Memory B cell (primary cell): ENCODE data around the gene RAB26.
A peak's percentile ranks its signal among the peaks of the same experiment; 100 is the strongest.

Experiments used
- ATAC-seq: fragments of 150-1000 bp; cut with Tn5 transposase; 2 replicates; pipeline ENCODE4 v1.10.0; 2021; ENCODE audit warnings: low read depth, mild to moderate bottlenecking, moderate library complexity
- DNase-seq, 2 donors: peaks; one replicate each; pipeline ENCODE4 v3.0.0; 2022; ENCODE audit warnings: low spot score in 2 of 2
- H3K27ac Mint-ChIP-seq: one replicate; pipeline ENCODE4 v1.8.0; 2022; ENCODE audit warnings: mild to moderate bottlenecking, moderate library complexity, mixed read lengths
- H3K27me3 Mint-ChIP-seq: one replicate; pipeline ENCODE4 v1.8.0; 2022; ENCODE audit warnings: mixed read lengths
- H3K36me3 Mint-ChIP-seq: one replicate; pipeline ENCODE4 v1.8.0; 2022; ENCODE audit warnings: mild to moderate bottlenecking, mixed read lengths
- H3K4me1 Mint-ChIP-seq: one replicate; pipeline ENCODE4 v1.8.0; 2022; ENCODE audit warnings: mixed read lengths
- H3K4me3 Mint-ChIP-seq: one replicate; pipeline ENCODE4 v1.8.0; 2022; ENCODE audit warnings: mild to moderate bottlenecking, moderate library complexity, mixed read lengths
- H3K9me3 Mint-ChIP-seq: one replicate; pipeline ENCODE4 v1.8.0; 2022; ENCODE audit warnings: mixed read lengths

RAB26 gene

GRCh38 chr16:2170080-2170479, 21.7 kb downstream of the RAB26 start:
- Mint-ChIP-seq H3K4me3 (no peak overlapping the region), H3K4me1 (no peaks in the 10 kb centered on the region), H3K27me3 (no peaks in the 10 kb centered on the region), H3K9me3 (no peaks in the 10 kb centered on the region), H3K36me3 (peaks cover 18% of the 10 kb centered on the region), H3K27ac (no peak overlapping the region)
- DNase-seq (no peak), ATAC-seq (no peak)

DNA sequence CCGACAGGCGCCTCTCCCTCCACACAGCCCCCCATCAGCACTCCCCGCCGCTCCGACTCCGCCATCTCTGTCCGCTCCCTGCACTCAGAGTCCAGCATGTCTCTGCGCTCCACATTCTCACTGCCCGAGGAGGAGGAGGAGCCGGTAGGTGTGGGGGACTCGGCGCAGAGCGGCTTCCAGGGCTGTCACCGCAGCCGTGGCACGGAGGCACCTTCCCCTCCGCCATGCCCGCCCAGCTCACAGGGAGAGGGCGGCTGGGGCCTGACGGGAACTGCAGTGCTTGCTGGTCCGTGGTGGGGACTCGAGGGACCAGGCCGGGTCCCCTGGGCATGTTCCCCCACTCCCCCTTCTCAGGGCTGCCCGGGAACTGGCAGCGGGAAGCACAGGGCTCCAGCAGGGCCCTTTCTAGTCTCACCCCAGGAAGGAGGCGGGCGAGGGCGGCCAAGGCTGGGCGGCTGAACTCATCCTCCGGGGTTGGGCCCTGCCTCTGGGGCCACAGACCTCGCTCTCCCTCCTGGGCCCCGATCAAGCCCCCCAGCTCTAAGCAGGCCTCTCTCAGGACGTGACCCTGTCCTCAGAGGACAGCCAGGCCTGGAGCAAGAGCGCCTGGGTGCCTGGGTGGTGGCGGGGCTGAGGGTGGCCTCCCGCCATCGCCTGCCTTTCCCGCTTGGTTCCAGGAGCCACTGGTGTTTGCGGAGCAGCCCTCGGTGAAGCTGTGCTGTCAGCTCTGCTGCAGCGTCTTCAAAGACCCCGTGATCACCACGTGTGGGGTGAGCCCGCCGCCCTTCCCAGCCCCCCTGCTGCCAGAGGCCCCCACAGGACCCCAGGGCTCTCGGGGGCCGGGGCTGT, 22.4 kb downstream of the RAB26 start:
- H3K27me3 Mint-ChIP-seq: no peaks in the 10 kb centered on the region
- ATAC-seq: no peak
- H3K4me1 Mint-ChIP-seq: no peaks in the 10 kb centered on the region
- no peak overlapping the region for H3K4me3 Mint-ChIP-seq
- H3K27ac Mint-ChIP-seq: no peak overlapping the region
- H3K36me3 Mint-ChIP-seq: peaks cover 18% of the 10 kb centered on the region
- no peak for DNase-seq
- H3K9me3 Mint-ChIP-seq: no peaks in the 10 kb centered on the region

DNA sequence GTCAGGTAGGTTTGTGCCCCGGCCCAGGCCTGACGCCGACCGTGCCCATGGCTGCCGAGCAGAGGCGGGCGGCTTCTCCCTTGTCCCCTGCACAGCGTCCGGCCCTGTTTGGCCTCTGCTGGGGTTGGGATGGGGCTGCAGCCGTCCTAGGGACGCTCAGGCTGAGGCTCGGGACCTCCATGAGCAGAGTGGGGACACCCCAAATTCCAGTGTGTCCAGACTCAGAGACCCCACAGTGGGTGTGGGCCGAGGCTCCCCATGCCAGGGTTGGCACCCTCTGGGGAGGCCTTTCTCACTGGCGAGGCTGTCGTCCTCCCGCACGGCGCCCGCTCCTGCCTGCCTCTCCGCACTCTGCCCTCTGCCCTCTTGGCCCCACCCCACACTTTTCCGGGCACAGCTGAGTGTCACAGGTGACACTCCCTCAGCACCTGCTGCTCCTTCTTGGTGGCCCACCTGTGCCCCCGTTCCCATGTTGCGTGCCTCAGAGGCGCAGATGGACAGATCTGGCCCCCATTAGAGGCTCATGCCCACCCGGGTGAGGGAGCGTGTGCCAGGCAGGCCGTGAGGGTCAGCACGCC, 23.3 kb downstream of the RAB26 start:
- Mint-ChIP-seq H3K27me3 (no peaks in the 10 kb centered on the region), H3K27ac (no peak overlapping the region), H3K36me3 (peaks cover 14% of the 10 kb centered on the region), H3K4me3 (no peak overlapping the region), H3K4me1 (no peaks in the 10 kb centered on the region), H3K9me3 (no peaks in the 10 kb centered on the region)
- ATAC-seq (no peak), DNase-seq (no peak)

DNA sequence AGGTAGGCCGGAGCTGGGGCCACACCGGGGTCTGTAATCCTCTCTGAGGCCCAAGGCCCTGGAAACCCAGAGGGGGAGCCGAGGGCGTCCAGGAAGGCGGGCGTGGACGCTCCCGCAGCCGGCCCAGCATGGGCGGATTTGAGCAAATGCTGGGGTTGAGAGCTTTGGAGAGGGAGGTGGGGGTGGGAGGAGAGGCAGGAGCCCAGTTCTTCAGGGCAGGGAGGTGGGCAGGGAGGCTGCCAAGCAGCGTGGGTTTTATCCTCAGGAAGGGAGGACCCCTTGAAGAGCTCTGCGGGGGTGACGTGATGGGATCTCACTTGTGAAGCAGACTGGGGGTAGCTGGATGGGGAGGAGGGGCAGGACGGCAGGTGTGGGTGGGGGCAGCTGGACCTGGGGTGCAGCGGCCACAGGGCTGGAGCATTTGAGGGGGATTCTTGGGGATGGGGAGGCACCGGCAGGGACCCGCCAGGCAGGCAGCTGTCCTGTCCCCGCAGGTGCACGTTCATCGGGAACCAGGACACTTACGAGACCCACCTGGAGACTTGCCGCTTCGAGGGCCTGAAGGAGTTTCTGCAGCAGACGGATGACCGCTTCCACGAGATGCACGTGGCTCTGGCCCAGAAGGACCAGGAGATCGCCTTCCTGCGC, 24.4 kb downstream of the RAB26 start:
- Mint-ChIP-seq H3K27ac (no peak overlapping the region), H3K4me3 (no peak overlapping the region), H3K4me1 (no peaks in the 10 kb centered on the region), H3K27me3 (no peaks in the 10 kb centered on the region), H3K9me3 (no peaks in the 10 kb centered on the region), H3K36me3 (peaks cover 14% of the 10 kb centered on the region)
- ATAC-seq: no peak
- no peak for DNase-seq

DNA sequence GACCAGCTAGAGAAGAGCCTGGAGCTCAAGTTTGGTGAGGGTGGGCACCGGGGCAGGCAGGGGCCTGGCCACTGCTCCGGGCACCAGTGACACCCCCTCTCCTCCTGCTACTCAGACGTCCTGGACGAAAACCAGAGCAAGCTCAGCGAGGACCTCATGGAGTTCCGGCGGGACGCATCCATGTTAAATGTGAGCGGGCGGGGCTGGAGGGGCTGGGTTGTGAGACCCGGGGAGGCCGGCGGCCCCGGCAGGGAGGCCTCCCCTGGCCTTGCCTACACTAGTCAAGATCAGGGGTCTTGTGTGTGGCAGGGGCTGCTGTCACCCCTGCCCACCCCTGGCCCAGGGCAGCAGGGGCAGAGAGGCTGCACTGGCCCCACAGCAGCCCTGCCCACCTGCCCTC, 24.9 kb downstream of the RAB26 start:
- H3K4me3 Mint-ChIP-seq: no peak overlapping the region
- H3K36me3 Mint-ChIP-seq: peaks cover 11% of the 10 kb centered on the region
- ATAC-seq (no peak), DNase-seq (no peak)
- no peaks in the 10 kb centered on the region for H3K9me3 Mint-ChIP-seq
- H3K4me1 Mint-ChIP-seq: no peaks in the 10 kb centered on the region
- no peaks in the 10 kb centered on the region for H3K27me3 Mint-ChIP-seq
- no peak overlapping the region for H3K27ac Mint-ChIP-seq

DNA sequence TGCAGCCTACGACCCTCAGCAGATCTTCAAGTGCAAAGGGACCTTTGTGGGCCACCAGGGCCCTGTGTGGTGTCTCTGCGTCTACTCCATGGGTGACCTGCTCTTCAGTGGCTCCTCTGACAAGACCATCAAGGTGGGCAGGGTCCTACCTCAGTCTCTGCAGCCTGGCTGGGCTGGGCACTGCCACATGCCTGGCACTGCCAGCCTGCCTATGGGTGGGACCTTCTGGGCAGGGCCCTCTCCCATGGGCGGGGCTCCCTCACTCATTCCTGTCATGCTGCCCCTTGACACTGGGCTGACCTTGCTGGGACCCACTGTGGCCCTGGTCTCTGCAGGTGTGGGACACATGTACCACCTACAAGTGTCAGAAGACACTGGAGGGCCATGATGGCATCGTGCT, 25.5 kb downstream of the RAB26 start:
- no peak overlapping the region for H3K27ac Mint-ChIP-seq
- no peaks in the 10 kb centered on the region for H3K9me3 Mint-ChIP-seq
- DNase-seq (no peak), ATAC-seq (no peak)
- H3K4me1 Mint-ChIP-seq: no peaks in the 10 kb centered on the region
- H3K36me3 Mint-ChIP-seq: peaks cover 11% of the 10 kb centered on the region
- H3K4me3 Mint-ChIP-seq: no peak overlapping the region
- no peaks in the 10 kb centered on the region for H3K27me3 Mint-ChIP-seq

GRCh38 chr16:2174396-2175131, 26.1 kb downstream of the RAB26 start:
- ATAC-seq: no peak
- H3K9me3 Mint-ChIP-seq: no peaks in the 10 kb centered on the region
- H3K4me1 Mint-ChIP-seq: no peaks in the 10 kb centered on the region
- H3K4me3 Mint-ChIP-seq: no peak overlapping the region
- peaks cover 11% of the 10 kb centered on the region for H3K36me3 Mint-ChIP-seq
- no peak for DNase-seq
- H3K27me3 Mint-ChIP-seq: no peaks in the 10 kb centered on the region
- no peak overlapping the region for H3K27ac Mint-ChIP-seq

DNA sequence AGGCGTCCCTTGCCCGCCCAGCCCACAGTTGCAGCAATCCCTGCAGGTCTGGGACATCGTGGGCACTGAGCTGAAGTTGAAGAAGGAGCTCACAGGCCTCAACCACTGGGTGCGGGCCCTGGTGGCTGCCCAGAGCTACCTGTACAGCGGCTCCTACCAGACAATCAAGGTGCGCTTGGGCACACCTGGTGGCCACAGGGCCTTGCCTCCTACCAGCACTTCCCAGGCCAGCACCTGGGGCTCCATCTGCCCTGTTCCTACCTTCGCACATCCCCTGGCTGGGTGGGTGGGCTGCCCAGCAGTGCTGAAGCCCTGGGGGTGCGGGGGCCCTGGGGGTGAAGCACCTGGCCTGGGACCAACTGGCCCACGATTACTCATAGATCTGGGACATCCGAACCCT, 27.0 kb downstream of the RAB26 start:
- Mint-ChIP-seq H3K36me3 (peaks cover 11% of the 10 kb centered on the region), H3K27me3 (no peaks in the 10 kb centered on the region), H3K9me3 (no peaks in the 10 kb centered on the region), H3K4me1 (no peaks in the 10 kb centered on the region), H3K27ac (no peak overlapping the region), H3K4me3 (no peak overlapping the region)
- ATAC-seq (no peak), DNase-seq (no peak)

GRCh38 chr16:2176047-2176446, 27.6 kb downstream of the RAB26 start:
- Mint-ChIP-seq H3K27ac (no peak overlapping the region), H3K36me3 (peaks cover 11% of the 10 kb centered on the region), H3K4me3 (no peak overlapping the region), H3K27me3 (no peaks in the 10 kb centered on the region), H3K4me1 (no peaks in the 10 kb centered on the region), H3K9me3 (no peaks in the 10 kb centered on the region)
- DNase-seq (no peak), ATAC-seq (no peak)

DNA sequence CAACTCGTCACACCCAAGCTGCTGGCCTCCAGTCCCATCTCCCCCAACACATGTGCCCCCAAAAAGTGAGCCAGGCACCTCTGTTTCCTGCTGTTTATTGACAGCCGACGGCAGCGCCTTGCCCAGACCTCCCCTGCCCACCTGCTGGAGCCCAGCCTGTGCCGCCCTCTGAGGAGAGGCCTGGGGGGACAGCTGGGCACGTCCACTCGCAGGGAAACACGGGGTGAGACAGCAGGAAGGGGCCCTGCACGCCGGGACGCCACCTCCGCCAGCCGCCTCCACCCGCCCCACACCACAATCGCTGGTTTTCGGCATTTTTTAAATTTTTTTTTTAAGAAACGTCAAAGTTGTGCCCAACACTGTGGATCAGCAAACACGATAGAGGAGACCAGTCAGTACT, 28.7 kb downstream of the RAB26 start:
- DNase-seq (no peak), ATAC-seq (no peak)
- Mint-ChIP-seq H3K9me3 (no peaks in the 10 kb centered on the region), H3K36me3 (peaks cover 11% of the 10 kb centered on the region), H3K4me1 (no peaks in the 10 kb centered on the region), H3K27me3 (no peaks in the 10 kb centered on the region), H3K27ac (no peak overlapping the region), H3K4me3 (no peak overlapping the region)

DNA sequence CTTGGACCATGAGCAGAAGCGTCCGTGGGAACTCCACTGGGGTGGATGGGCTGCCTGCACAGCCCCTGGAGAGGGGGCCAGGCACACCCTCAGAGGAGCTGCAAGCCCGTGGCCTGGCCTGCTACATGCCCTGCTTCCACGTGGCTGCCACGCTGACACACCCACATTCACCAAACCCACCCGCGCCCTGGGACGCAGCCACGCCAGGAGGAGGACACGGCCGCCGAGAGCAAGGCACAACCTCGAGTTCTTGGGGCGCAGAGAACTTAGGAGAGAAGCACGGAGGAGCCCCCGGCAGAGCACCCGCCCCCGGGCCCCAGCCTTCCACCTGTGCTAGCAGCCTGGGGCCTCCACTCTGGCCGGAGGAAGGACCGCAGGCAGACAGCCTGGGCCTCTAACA, 29.1 kb downstream of the RAB26 start:
- no peak overlapping the region for H3K4me3 Mint-ChIP-seq

DNA sequence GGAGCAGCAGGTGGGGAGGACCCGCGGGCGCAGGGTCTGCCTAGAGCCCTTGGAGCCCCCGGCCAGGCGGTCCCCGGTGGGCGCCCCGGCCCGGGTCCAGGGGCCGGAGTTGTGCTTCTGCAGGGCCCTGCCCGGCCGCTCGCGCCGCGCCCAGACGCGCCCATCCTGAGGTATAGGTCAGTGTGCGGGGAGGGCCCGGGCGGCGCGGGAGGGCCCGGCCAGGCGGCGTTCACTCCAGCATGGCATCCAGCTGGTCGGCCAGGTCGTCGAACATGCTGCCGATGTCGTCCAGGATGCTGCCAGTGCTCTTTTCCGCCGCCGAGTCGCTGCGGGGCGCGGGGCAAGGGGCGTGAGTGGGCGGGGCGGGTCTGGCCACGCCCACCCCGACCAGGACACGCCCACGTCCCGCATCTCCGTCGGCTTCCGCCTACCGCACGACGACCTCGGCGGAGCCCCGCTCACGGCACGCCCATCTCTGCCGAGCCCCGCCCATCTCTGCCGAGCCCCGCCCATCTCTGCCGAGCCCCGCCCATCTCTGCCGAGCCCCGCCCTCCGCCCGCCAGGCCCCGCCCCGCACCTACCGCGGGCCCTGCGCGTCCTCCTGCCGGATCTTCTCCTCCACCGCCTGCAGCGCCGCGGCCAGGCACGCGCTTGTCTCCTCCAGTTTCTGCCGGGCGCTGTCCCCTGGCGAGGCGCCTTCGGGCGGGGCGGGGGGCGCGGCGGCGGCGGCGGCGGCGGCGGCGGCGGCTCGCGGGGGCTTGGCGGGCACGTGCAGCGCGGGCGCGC, 30.1 kb downstream of the RAB26 start:
- Mint-ChIP-seq H3K4me1 (peaks cover 4% of the 10 kb centered on the region), H3K9me3 (no peaks in the 10 kb centered on the region), H3K4me3 (no peak overlapping the region), H3K27ac (no peak overlapping the region), H3K27me3 (no peaks in the 10 kb centered on the region), H3K36me3 (peaks cover 10% of the 10 kb centered on the region)
- ATAC-seq: peak; percentile 59
- DNase-seq: no peak

More for the DNA sequence above, 29.1 kb downstream of the RAB26 start:
- no peaks in the 10 kb centered on the region for H3K4me1 Mint-ChIP-seq
- ATAC-seq (no peak), DNase-seq (no peak)
- no peaks in the 10 kb centered on the region for H3K27me3 Mint-ChIP-seq
- no peak overlapping the region for H3K27ac Mint-ChIP-seq
- H3K36me3 Mint-ChIP-seq: peaks cover 11% of the 10 kb centered on the region
- H3K9me3 Mint-ChIP-seq: no peaks in the 10 kb centered on the region

- Mint-ChIP-seq H3K9me3 (no peaks in the 10 kb centered on the region), H3K4me1 (peaks cover 6% of the 10 kb centered on the region), H3K36me3 (peaks cover 7% of the 10 kb centered on the region), H3K4me3 (no peak overlapping the region), H3K27ac (no peak overlapping the region), H3K27me3 (no peaks in the 10 kb centered on the region)
- no peak for ATAC-seq
- no peak for DNase-seq
Observed at GRCh38 chr16:2179107-2179501, 30.7 kb downstream of the RAB26 start.
